HG03060 (cell line): ENCODE data around the gene MYT1.

Experiments
- ATAC-seq: cut with Tn5 transposase; IDR thresholded peaks from one replicate; pipeline ENCODE4 v1.9.1; 2021; ENCODE audit warnings: low read depth, moderate number of reproducible peaks; ENCODE audit not compliant: unreplicated experiment

MYT1 gene

DNA sequence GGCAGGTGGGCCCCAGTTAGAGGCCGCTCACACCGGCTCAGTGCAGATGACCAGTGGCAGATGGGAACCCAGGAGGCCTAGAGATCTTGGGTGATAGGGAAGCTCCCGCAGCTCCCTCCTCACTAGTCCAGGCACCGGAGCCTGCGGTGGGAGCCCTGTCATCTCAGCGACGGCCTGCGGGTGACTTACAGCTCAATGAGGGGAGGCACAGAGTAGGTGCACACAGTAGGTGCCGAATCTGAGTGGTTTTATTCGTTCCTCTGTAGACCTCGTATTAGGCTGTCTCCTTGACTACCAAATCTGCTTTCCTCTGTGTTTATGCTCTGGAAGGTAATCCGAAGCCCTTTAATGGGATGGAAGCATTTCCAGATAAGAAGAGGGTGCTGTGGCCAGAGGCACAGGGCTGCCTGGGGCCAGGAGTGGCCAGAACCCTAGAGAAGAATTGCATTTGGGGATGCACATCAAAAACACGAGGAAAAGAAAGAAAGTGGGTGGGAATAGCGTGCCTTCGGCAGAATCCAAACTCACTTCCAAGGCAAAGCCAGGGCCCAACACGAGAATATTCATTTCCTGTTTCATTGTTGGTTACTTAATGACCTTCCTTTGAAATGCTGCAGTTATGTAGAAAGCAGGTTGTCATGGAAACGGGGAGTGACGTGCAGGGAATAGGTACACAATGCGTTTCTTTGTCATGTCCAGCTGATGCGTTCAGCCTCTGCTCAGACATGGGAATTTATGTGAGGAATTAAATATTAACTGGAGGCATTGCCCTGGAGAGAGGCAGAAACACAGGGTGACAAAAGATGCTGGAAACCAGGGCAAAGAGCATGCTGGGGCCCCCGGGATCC lies 24.7 kb downstream of the MYT1 start:
- no peak for ATAC-seq

DNA sequence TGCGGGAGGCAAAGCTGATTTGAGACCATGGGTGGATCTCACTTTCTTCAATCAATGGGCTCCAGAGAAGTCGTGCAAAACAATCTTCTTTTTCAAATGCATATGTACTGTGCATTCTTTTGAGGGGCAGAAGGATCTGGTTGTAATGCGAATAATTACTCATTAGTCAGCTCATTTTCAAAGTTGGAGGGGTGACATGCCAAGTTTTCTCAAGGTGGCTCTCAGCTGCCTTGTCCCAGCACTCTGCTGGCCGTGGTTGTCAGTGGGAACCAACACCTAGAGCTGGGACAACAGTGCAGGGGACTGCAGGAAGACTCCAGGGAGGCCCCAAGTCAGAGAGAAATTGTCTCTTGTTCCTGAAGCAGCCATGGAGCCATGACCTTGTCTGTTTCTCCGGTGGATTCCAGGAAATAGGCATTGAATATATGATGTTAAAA lies 25.3 kb downstream of the MYT1 start:
- ATAC-seq, result no peak

DNA sequence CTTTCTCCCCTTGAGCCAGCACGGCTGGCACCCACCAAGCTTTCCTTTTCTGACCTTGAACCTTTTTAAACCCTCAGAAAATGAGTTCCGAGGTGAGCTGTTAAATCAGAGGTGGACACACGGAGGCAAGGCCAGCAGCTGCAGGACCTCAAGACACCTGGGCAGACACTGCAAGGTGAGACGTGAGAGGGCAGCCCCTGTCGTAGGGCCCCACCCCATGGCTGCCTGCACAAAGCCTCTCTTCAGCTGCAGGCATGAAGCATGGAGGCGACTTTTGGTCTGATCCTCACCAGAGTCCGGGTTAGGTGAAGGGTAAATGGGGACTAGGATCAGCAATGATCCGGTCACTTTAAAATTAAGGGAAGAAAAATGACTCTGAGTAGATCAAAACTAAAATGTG lies 25.7 kb downstream of the MYT1 start:
- ATAC-seq, result no peak

DNA sequence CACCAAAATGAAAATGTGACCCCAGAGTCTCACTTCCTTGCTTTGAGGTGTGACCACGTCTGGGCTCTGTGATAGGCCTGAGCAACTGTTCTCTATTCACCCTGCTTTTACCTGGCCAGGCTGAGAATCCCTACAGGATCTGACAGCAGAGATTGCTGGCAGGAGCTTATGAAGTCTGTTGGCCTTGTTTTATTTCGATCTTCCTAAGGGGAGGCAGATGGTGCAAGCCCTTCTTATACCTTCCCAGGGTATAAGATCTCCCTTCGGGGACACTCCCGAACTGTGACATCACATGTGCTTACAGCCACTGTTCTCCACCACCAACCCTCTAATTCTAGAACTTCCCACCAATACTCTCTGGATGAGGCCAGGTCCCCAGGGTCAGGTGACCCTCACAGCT lies 26.8 kb downstream of the MYT1 start:
- no peak for ATAC-seq

DNA sequence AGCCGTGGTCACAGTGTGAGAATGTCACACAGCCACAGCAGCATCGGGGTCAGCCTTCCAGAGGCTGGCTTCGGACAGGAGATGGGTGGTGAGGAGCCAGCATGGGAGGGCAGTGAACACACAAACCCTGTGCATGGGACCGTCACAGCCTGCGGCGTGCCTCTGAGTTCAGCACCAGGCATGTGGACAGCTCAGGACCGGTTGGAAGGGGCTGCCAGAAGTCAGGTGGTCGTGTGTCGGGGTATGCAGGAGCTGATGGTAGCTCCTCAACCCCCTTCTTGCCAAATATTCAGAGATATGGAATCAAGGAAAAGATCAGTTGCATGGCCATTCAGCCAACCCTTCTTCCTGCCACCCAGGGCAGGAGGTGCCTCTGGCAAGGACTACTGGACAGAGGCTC lies 28.2 kb downstream of the MYT1 start:
- no peak for ATAC-seq

DNA sequence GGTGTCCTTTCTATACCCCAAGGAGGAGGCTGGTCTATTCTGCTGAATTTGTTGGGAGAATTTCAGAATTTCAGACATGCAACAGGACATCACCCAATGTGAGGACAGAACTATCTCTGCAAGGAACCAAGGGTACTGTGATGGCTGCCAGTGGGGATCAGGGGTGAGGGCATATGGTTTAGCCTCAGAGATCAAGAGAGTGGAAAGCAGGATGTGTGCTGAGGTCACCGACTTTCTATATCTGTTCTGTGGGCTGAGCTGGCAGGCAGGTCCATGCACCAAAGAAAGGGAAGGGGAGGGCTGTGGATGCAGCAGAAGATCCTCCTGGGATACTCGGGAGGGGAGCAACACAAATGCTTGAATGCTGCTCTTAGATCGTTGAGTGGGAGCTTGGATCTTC lies 28.8 kb downstream of the MYT1 start:
- no peak for ATAC-seq

DNA sequence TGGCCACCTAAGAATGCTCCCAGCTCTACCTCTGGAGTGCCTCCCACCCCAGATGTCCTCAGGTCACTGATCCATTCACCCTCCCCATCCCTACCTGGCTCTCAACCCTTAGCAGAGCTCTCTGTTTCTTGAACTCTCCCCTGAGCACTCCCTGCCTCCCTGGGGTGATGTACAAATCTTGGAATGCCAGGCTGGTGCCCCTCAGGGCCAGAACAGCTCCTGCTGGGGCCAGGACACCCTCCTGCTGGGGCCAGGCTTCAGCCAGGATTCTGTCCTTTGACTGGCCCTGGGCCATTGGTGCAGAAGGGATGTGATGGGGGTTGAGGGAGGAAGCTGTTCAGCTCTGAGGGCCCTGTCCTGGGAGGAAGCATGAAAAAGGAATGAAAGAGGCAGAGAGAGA lies 30.0 kb downstream of the MYT1 start:
- ATAC-seq, result no peak

DNA sequence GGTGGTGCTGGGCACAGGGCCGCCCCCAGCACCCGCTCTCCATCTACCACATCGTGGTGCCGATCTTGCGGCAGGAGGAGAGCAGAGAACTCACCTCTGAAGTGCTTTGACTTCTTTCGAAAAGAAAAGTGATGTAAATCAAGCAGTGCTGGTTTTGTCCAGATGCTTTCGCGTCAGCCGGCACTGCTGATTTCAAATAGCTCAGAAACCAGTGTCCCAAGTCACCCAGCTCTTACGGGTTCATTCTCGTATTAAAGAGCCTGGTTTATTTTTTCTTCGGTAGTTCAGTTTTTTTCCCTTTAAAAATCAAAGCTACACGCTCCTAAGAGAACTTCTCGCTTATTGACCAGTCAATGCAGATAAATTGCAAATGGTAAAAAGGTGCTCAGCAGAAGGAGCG lies 32.1 kb downstream of the MYT1 start:
- ATAC-seq, result no peak

DNA sequence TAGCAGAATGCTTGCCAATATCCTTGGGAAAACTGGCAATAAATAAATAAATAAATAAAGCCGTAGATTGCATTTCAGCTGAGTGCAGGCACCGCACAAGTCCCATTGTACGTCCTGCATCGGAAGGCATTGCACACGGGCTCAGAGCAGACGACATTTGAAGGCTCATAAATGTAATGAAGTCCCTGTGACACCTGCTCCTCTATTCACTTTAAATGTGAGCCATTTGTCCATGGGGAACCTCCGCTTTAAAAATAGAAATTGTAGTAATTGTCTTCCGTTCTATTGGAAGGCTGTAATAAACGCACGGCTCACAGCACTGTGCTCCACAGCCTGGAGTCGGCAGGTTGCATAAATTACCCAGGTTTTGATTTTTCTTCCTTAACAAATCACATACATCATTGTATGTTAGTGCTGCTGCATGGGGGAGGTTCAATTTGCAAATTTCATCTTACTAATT lies 32.6 kb downstream of the MYT1 start:
- ATAC-seq, result no peak

DNA sequence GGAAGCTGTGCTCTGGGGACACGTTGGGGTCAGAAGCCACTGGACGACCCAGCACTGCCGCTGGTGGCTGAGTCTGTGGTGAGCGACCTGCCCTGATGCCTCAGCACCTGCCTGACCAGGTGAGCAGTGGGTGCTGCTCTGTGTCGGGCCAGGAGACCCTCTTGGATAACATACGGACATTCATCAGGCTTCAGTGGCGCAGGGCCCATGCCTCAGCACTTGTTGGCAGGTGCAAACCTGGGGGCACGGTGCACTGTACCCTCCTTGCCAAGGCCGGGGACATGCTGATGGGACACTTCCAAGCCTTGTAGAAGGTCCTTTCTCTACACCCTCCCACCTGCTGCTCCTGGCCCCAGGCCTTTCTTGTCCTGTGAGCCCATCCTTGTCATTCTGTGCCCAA lies 34.1 kb downstream of the MYT1 start:
- ATAC-seq, result no peak

DNA sequence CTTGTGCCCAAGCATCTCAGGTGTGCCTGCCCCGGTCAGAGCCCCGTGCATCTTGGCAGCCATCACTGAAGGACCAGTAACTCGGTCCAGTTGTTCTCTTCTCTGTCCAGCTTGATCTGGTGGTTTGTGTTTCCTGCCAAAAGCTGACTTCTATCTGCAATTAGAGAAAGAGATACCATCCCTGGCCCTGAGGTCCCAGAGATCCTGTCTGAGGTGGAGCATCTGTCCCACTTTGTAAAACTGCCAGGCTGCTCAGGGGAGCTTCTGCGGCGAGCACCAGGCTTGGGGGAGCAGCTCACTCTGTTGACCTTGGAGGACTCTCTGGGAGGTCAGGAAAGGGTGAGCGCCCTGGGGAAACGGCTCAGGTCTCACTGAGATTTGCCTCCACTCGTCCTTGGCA lies 35.1 kb downstream of the MYT1 start:
- ATAC-seq, result no peak

DNA sequence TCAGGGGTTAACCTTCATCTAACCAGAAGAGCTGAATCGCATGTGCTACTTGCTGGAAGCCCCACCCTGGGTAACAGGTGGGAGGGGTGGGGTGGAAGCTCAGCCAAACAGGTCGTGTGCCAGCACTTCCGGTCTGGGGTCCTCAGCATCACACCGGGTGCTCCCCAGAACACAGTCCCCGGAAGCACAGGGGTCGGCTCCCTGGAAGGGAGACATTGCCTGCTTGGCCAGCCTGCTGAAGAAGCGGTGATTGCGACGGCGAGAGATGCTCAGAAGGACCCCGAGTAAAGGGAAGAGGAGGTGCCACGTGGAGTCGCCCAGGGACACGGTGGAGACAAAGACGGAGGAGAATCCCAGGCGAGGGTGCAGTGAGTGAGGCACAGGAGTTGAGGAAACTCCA lies 36.5 kb downstream of the MYT1 start:
- ATAC-seq, result no peak

DNA sequence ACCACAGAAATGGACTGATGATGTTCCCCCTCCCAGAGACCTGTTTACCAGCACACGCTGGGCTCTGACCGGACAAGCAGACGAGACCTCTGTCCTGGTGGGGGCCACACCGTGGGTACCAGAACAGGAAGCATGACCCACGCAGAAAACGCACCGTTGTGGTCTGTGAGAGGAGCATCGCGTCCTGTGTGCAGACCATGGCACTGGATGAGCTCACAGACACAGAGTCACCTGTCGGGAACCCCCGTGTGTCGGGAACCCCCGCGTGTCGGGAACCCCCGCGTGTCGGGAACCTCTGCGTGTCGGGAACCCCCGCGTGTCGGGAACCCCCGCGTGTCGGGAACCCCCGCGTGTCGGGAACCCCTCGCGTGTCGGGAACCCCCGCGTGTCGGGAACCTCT lies 37.4 kb downstream of the MYT1 start:
- no peak for ATAC-seq

DNA sequence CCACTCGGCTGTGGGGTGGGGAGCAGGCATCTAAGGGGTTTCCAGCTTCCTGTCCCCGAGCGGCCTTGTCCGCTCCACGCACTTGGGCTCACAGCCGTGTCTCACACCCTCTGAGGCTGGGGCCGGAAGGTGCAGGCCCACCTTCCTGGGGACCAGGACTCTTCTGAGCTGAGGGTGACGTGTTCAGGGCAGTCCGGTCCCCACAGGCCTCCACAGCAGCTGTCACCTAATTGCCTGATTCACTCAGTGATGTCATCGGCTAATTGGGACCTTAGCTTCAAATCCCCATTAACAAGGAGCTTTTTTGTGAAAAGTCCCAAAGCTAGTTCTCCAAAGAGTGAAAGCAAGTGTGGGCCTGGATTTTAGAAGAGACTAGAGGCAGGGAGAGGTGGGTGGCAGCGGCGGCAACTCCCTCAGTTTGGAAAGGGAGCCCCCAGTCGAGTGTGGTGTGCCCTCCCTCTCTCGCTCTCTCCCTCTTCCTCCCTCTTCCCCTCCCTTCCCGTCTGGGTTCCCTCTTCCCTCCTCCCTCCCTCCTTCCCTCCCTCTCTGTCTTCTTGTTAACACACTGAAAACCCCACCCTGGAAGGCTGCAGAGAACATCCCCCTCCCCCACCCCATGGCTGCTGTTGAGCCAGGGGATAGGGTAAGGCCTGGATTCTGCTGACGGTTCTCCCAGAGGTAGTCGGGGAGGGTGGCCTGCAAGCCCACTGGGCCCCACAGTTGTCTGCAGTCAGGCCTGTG lies 39.0 kb downstream of the MYT1 start:
- ATAC-seq, result no peak

DNA sequence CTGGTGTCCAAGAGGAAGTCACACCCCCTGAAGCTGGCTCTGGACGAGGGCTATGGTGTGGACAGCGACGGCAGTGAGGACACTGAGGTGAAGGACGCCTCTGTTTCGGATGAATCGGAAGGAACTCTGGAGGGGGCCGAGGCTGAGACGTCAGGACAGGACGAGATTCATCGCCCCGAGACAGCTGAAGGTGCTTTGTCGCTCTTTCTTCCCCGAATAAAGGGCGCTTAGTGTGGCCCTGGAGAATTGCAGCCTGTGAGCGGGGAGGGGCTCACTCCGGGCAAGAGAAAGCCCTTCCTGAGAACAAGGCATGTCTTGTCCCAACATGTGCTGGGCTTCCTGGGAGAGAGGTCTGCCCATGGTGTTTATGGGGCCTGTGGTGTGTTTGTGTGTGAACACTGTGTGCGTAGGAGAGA lies 41.4 kb downstream of the MYT1 start:
- ATAC-seq, result no peak

DNA sequence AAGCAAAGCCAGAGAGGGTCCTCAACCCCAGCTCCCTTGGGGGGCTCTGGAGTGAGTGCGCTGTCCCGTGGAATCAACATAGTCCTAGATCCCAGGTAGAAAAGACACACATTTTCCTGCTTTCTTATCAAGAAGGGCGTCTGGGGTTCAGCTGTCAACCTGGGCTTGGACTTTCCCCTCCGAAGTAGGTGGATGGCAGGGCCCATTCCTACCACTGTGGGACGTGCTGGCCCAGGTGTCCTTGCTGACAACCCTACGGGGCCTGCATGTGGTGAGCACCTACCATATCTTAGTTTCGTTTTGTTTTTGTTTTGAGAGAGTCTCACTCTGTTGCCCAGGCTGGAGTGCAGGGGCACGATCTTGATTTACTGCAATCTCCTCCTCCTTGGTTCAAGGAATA lies 42.4 kb downstream of the MYT1 start:
- no peak for ATAC-seq

DNA sequence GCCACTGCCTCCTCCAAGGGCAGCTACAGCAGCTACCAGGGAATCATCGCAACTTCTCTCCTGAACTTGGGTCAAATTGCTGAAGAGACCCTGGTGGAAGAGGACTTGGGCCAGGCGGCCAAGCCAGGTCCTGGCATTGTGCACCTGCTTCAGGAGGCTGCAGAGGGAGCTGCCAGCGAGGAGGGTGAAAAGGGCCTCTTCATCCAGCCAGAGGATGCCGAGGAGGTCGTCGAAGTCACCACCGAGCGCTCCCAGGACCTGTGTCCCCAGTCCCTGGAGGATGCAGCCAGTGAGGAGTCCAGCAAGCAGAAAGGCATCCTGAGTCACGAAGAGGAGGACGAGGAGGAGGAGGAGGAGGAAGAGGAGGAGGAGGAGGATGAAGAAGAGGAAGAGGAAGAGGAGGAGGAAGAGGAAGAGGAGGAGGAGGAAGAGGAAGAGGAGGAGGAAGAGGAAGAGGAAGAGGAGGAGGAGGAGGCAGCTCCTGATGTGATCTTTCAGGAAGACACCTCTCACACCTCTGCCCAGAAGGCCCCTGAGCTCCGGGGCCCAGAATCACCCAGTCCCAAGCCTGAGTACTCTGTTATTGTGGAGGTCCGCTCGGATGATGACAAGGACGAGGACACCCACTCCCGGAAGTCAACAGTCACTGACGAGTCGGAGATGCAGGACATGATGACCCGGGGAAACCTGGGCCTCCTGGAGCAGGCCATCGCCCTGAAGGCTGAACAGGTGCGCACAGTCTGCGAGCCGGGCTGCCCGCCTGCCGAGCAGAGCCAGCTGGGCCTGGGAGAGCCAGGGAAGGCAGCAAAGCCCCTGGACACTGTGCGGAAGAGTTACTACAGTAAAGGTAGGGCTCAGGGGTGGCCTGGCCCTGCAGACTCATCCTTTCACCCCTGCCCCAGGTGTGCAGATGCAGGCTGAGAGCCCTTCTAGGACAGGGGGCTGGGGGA lies 43.7 kb downstream of the MYT1 start:
- ATAC-seq, result no peak

DNA sequence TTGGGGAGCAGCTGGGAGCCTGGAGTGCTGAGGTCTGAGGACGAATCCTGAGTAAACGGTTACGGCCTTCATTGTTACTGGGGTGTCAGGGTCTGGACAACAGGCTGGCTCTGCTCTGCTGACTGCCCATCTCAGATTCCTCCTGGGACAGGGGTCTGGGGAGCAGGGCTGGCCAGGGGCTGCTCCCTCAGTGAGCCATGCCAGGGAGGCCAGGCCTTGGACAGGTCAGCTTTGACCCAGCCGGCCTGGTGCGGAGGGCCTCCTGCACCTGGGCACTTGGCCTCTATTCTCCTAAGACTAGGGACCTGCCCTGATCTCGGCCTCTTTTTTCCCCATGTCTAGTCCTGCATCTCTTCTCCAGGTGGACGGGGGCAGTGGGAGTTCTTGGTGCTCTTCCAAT lies 44.9 kb downstream of the MYT1 start:
- no peak for ATAC-seq

DNA sequence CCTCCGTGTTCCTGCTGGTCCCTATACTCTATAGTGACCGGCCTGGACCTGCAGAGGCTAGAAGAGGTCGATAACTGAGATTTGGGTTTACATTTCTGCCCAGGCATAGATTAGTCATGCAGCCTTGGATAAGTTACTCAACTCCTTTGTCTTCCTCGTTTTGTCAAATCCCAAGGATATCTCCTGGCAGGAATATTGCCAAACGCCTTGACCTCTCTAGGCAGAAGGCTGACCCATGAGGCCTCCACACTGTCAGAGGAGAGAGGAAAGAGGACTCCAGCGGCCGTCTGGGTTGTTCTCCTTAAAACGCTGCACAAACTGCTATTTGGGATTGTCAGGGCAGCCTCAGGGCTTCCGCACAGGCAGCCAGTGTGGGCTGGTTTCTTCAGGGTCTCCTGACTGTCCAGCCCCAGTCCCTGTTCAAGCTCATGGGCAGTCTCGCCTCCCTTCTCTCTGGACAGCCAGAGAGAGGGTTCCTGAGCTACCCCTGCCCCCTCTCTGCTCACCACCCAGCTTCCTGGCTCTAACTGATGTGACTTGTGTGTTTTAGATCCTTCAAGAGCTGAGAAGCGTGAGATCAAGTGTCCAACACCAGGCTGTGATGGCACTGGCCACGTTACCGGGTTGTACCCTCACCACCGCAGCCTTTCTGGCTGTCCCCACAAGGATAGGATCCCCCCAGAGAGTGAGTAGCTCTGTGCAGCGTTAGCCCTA lies 46.6 kb downstream of the MYT1 start:
- no peak for ATAC-seq
